ENCODE measurements around the gene AK5.

AK5 gene, protein sequence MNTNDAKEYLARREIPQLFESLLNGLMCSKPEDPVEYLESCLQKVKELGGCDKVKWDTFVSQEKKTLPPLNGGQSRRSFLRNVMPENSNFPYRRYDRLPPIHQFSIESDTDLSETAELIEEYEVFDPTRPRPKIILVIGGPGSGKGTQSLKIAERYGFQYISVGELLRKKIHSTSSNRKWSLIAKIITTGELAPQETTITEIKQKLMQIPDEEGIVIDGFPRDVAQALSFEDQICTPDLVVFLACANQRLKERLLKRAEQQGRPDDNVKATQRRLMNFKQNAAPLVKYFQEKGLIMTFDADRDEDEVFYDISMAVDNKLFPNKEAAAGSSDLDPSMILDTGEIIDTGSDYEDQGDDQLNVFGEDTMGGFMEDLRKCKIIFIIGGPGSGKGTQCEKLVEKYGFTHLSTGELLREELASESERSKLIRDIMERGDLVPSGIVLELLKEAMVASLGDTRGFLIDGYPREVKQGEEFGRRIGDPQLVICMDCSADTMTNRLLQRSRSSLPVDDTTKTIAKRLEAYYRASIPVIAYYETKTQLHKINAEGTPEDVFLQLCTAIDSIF

DNA sequence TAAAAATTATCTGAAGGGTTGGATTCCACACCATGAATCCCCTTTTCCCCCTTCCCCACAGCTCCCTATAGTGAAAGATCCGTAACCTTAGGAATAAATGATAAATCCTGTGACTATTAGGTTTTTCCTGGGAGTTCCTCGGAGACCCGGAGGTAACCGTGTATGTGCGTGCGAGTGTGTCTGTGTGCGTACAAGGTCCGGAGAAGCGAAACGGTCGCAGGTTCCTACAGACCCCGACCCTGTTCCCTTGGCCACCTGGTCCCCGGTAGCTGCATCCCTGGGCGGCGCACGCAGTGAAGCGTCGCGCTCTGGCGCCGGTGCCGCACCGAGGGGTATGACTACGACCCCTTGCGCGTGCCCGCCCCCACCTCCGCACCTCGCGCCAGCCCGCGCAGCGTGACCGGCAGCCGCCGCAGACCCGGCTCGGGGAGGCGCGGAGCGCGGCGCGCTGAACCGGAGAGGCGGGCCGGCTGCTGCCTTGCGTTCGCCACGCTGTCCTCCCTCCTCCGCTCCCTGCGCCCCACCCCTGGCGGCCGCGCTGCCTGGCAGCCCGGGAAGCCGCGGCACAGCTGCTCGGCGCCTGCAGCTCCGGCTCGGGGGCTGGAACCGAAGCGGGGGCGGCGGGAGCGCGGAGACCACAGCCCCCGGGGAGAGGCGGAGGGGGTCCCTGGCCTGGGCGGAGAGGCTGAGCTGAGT is at the start of gene AK5:
Gene AK5, plus strand, starts transcription at position 529 of the 696 bp plus-strand sequence. CDS start 295 bp downstream, outside the sequence.
- peak; percentile 20 for DNase-seq

DNA sequence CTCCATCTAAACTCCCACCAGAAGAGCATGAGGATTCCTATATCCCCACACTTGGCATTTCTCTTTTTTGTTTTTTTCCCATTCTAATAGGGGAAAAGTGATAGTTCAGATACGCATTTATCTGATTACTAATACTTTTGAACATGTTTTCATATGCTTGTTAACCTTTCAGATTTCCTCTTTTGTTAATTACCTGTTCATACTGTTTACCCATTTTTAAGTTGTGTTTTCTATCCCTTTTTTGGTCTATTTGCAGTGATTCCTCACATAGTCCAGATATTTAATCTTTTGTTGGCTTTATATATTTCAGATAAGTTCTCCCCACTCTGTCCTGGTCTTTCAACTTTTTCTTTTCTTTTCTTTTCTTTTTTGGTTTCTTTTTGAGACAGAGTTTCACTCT is 49.0 kb upstream of the AK5 start:
- no peak for DNase-seq

DNA sequence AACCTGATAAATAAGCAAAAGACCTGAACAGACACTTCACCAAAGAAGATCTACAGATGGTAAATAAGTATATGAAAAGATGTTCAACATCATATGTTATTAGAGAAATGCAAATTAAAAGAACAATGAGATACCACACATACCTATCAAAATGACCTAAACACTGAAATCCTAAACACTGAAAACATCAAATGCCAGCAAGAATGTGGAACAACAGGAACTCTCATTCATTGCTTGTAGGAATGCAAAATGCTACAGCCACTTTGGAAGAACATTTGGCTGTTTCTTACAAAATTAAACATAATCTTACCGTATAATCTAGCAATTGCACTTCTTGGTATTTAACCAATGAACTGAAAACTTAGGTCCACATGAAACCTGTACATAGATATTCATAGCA is 47.7 kb upstream of the AK5 start:
- DNase-seq = no peak

DNA sequence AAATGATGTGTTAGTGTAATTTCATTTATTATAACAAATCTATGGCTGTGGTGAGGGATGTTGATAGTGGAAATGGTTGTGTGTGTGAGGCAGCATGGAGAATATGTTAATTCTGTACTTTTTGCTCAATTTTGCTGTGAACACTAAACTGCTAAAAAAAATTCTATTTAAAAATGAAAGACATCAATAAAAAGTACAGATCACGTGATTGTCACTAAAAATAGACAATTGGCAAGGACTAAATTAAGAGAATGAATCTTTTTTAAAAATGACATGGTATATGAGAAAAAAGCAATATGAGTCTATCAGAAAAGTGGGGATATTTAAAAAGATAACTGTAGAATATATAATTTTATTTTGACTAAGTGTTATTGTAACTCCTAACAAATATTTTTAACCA is 46.9 kb upstream of the AK5 start:
- no peak for DNase-seq

DNA sequence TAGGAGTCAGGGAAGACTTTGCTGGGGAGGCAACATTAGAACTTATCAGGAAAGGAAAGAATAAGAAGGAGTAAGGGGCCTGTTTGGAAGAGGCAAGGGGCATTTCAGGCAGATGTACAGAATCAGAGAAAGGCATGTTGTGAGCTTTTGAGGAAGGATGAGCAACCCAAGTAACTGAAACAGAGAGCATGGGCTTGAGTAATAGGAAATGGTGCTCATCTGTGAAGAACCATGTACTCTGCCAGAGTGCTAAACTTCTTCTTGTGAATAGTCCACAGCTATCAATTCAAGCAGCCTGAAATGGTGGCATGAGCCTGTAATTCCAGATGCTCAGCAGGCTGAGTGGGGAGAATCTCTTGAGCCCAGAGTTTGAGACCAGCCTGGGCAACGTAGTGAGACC is 43.4 kb upstream of the AK5 start:
- no peak for DNase-seq

DNA sequence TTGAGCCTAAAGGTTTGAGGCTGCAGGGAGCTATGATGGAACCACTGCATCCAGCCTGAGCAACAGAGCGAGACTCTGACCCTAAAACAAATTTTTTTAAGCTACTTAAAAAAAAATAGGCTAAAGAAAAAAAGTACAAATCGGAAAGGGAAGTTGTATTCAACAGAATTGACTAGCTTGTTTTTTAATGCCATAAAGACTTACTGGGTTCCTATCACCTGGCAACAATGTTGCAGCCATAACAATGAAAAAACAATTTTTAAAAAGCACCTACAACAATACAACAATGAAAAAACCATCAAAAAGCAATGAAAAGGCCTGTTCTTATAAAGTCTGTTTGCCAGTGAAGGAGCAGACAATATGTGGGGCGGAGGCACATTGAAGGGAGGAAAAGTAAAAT is 42.5 kb upstream of the AK5 start:
- DNase-seq = no peak

DNA sequence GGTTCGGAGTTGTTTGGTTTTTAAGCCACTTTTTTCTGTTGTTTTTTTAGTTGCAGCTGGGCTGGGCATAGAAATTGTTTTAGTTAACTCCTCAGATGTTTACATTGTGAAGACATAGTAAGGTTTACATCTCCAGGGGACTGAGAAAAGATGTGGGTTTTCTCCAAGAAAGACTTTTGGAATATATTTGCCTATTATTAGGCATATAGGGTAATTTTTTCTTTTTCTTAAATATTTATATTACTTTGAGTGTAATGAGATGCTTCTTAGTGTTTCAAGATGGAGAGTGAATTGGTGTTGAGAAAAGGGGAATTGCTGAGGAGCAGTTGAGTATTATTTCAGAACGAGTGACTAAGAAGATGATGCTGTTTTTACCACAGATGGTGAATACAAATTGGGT is 36.0 kb upstream of the AK5 start:
- no peak for DNase-seq

DNA sequence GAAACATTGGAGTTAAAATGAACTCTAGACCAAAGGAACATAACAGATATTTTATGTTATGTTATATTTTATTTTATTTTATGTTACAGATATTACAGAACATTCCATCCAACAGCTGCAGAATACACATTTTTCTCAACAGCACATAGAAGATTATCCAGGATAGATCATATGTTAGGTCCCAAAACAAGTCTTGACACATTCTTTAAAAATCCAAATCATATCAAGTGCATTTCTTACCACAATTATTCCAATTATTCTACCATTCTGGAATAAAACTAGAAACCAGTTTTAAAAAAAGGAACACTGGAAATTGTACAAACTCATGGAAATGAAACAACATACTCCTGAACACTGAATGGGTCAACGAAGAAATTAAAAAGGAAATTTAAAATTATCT is 31.7 kb upstream of the AK5 start:
- DNase-seq = no peak

DNA sequence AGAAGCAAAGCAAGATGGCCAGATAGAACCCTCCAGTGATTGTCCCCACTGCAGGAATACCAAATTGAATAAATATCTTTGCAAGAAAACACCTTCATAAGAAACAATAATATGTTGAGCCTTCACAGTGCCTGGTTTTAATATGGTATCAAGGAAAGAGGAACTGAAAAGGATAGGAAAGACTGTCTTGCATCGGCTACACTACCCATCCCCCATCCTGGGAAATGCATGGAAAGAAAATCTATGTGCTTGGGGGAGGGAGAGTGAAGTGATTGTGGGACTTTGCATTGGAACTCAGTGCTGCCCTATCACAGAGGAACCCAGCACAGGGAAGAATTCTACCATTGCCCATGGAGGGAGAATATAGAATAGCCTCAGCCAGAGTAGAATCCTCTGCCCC is 28.6 kb upstream of the AK5 start:
- DNase-seq = no peak

DNA sequence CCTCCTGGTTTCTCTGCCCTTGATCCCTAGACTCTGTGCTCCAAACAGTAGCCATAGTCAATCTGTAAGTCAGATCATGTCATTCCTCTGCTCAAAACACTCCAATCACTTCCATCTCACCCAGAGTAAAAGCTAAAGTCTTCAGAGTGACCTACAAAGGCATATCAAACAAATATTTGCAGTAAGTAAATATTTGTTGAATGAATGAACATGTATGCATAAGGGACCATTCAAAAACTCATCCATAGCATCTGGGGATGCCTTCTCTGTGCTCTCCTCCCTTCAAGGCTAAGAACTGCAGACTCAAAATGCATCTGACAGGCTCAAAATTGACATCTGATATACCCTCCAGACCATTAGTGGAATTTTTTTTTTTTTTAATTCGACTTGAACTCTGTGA is 18.1 kb upstream of the AK5 start:
- no peak for DNase-seq

DNA sequence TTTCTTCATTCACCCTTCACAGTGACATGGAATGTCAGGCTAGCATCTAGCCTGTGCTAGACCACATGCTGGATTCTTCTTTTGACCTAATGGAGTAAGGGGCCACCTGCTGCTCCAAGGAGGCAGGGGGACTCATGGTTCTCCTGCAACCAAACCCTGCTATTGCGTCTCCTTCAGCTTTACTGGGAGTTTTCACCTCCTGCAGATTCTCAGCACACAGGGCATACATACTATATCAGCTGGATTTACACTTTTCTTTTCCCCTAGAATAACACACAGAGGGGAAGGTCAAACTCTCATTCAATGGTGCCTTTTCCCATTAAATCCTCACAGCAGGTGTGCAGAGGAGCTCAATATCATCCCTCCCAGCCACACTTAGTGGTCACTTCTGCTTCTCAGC is 16.6 kb upstream of the AK5 start:
- no peak for DNase-seq

DNA sequence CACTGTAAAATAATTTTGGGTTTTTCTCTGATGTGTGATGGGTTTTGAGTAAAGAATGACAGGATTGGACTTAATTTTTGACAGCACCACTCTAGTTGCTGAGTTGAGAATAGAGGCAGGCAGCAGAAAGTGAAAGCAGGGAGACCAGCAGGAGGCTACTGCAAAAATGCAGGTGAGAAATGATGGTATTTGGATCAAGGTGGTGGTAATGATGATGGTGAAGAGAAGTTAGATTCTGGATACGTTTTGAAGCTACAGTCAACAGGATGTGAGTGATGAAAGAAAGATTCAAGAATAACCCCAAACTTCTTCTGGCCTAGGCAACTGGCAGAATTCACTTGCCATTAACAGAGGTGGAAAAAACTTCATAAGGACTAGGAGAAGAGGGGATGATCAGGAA is 14.8 kb upstream of the AK5 start:
- no peak for DNase-seq

DNA sequence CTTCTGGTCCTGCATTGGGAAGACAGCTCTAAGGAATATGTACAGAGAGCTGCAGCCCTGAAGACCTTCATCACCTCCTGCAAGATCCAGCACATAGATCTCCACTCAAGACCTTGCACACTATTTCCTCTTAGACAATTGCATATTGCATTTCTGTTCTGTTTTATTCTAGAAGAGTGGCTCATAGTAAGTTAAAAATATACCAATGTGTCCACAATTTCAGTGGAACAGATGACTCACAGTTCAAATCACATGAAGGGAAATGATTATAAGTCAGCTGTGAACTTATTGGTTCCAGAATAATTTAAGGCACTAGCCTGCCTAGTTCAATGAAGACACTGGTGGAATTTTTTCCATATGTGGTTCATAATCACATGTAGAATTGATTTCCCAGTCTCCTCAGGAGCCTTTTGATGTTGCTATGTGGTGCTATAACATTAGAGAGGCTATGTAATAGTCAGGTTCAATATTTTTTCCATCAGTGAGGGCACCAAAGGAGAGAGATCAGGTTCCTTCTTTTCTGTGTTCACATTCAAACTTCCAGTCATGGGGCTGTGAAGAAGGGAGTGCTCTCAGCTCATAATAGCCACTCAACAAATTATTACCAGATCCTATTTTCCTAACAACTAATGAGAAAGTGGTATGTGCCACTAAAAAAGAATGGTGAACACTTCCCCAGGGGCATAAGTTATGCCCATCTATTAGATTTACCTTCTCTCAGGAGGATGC is 9.8 kb upstream of the AK5 start:
- no peak for DNase-seq

DNA sequence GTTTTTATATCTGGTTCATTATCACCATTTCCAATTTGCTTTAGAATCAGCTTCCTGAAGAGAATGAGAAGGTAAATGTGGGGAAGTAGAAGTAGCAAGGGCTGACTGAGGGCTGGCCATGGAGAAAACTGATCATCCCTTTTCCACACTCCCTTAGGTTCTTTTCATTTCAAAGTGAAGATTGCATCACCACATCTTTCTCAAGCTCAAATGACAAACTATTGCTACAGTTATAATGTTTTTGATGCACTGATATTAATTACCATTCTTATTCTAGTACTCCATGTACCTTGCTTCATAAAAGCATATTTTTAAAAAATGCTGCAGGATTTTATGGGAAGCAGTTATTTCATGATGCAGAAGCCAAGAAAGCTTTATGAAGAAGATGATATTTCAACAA is 7.9 kb upstream of the AK5 start:
- no peak for DNase-seq

DNA sequence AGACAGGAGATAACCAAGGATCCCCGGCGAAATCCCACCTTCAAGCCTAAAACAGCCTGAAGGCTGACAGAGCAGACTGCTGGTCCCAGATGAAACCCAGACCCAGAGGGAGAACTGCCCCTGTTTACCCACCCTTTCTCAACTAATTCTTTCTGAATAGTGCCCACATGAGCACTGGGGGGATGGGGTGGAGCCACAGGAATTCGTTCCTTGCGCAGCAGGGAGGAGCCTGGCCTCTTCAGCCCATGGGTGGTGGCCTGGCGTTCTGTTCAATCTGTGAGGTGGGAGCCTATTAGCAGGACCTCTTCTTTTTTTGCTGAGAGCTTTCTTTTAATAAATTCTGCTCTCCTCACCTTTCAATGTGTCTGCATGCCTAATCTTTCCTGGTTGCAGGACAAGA is 6.6 kb upstream of the AK5 start:
- DNase-seq = no peak

DNA sequence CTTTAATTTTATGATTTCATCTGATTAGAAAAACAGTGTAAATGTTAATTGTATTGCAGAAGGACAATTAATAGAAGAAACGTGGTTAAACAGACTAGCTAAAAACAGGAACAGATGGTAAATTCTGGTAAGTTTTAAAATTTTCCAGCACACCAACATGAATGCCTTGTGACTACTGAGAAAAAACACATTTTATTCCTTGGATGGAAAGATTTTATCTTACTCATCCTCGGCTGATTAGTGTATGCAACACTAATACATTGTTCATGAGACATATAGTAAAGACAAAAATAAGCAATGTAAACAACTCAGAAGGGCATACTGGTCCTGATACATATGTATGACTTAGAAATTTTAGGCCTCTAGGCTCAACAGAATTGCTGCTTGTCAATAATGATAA is 4.9 kb upstream of the AK5 start:
- DNase-seq = no peak

DNA sequence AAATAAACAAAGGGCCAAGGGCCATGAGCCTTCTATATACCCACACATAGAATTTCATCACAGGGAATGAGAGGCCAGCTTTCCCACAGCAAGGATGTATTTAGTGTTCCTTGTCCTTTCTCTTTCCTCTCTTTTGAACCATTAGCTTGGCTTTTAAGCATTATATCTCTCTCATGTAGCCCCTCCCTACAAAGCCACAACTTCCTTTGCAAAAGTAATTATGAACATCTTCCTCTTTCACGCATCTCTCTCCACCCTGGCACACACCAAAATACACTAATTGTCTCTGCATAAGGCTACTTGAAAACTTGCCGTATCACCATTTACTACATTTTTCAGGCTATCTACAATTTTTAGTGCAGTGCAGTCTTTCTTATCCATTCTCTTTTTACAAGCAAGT is 1.9 kb upstream of the AK5 start:
- DNase-seq = no peak

DNA sequence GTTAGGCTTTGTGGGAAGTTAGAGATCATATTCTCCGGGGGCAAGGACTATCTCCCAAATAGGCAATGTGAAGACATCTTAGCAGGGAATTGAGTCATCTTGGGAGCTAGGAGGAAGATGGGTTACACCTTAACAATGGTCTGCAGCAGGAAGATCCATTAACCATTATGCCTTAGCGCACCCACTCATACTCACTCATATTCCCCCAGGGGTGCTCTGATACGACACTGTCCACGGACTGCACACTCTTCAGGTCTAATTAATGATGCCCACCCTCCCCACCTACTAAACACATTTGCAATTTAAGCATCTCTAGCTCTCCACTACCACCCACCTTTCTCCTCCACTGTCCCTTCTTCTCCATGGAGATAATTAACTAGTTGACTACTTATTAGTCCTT is 857 bp upstream of the AK5 start:
- DNase-seq = no peak

DNA sequence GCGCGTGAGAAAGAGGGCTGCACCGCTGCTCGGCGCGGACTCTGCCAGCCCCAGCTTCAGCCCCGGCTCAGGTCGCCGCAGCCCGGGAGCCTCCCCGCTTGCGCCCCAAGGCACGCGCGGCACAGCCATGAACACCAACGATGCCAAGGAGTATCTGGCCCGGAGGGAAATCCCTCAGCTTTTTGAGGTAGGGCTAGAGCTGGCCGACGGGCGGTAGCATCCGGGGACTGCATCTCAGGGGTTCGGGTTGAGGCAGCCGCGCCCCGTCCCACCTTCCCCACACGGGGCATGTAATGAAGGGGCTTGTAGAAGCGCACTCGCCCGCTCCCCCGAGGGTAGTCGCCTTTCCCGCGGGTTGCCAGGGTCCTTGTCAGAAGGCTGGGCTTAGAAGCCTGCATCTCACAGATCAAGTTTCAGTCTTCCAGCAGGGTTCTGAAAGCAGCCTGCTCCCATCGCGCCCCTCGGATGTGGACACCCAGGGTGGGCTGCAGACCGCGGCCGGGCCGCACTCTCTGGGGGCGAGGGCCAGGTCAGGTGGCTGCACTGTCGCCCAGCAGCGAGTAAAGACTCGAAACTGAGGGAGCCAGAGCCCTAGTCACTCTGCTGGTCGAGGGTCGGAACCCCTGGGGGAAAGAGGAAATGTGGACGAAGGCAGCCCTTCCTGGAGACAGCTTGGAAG is 507 bp downstream of the AK5 start:
- DNase-seq = peak; percentile 19

DNA sequence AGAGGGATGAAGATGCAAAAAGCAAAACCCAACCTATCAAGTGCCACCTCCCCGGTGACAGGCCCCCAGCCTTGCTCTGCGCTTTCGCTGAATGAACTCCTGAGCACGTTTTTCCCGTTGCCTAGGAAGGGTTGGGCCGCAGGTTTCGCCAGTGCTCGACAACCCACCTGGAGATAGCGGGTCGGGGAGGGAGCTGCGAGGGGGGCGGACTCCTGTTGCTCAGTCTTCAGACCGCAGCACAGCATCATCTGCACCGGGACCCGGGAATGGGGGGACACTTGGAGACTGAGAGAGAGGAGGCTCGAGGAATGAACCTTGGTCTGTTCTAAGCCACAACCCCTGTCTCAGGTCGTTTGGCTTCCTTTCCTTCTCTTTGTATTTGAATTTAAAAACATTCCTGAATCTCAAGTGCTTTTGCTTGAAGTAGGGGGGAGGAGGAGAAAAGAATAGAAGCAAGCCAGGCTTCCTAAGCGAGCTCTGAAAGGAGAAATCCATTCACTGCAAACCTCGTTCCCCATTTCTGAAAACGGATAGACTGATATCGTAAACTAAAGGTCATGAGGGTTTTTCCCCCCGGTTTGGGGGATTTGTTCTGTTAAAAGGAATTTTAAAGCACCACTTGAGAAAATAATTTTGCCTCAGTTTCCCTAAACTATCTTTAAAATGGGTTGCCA is 1.2 kb downstream of the AK5 start:
- DNase-seq = no peak

DNA sequence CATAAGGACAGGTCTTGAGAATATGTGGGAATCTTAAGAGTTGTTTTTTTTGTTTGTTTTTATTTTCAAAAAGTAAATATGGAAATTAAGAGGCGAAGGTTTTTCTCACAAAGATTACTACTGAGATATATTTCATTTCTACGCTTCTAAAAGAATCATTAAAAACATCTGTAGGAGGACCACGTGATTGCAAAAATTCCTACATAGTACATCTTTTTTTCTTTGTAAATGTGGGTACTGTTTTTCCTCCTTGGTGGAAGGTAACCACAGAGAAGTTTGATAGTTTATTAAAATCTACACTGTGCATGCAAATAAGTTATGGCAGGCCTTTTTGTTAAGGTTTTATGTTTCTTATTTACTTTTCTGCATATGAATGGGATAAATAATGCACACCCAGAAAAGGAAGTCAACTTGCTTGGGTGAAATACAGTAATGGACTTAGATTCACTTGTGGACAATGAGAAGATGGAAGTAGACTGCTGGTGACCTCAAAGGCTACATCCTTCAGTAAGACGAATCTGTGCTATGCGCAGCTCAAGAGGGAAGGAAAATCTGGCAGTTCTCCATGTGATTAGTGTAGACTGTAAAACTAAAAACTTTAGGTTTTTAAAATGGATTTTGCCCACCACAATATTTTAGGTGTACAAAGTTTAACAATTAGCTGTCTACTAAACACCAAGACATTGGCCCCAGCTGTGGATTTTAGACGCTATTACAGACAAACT is 2.0 kb downstream of the AK5 start:
- no peak for DNase-seq

DNA sequence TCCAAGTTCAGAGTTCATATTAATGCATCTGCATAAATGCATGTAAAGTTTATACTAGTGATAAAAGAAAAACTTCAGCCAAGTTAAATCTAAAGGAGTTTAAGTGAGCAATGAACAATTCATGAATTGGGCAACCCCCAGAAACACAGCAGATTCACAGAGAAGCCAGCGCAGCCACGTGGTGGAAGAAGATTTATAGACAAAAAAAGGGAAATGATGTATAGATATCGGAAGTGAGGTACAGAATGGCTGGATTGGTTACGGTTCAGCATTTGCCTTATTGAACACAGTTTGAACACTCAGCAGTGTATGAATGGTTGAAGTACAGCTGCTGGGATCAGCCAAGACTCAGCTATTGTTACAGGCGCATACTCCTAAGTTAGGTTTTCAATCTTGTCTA is 5.7 kb downstream of the AK5 start:
- DNase-seq = no peak

Data from CD4-positive, alpha-beta T cell treated with Interferon gamma for 1 hour (primary cell).